ENCODE measurements around the gene PCDHGA11. TPM values are rescaled to one million over a fixed set of nuclear protein-coding genes. Genes with fewer than 3 reads are reported as not detected.

Gene PCDHGA11
- total and polyA plus RNA-seq, 4 donors, result 8.0 to 16.1 (median 14.9) TPM

DNA sequence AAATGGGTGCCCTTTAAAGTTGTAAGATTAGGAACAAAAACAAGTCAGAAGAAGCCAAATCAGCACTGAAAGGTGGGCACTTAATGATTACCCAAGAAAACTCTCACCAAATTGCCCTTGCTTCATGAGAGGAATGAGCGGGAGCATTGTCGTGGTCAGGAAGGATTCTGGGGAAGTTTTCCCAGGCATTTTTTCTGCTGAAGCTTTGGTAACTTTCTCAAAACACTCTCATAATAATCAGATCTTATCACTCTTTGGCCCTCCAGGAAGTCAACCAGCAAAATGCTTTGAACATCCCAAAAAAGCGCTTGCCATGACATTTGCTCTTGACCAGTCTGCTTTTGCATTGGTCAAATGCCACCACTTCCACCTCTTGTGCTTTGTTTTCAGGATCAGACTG, 44.5 kb downstream of the PCDHGA11 start:
- peaks cover 2% of the 10 kb centered on the region for H3K36me3 ChIP-seq (ENCODE audit: control insufficient read depth, insufficient read depth, low read length)
- 100% methylated on average over 1 of the region's 3 CpGs for WGBS (ENCODE audit: insufficient coverage)
- no peaks in the 10 kb centered on the region for H3K9me3 ChIP-seq (ENCODE audit: control insufficient read depth, insufficient read depth, low read length)
- H3K27ac ChIP-seq (ENCODE audit: low read depth, low read length), result no peak overlapping the region
- no peak overlapping the region for H3K4me3 ChIP-seq (ENCODE audit: low read depth, low read length)
- DNase-seq (ENCODE audit: low read depth in 4 of 6, low spot score in 6 of 6), result no peak
- H3K27me3 ChIP-seq (ENCODE audit: control insufficient read depth, insufficient read depth, low read length), result no peaks in the 10 kb centered on the region
- H3K4me1 ChIP-seq (ENCODE audit: control insufficient read depth, insufficient read depth, low read length), result no peaks in the 10 kb centered on the region

Other genes with a start within 250 kb of the PCDHGA11 start
Only the 30 nearest of the 37 such genes appear.
- 10 to 100 TPM in 1 of 2 donors, 1 to 10 TPM in 1; 5.3 to 10.7 TPM for gene PCDHB12, start 212.3 kb upstream of the PCDHGA11 start, total RNA-seq
- gene PCDHB12, start 212.3 kb upstream of the PCDHGA11 start, polyA plus RNA-seq (ENCODE audit: insufficient read length in 2 of 2), result 1 to 10 TPM; 3.3 to 4.9 TPM
- gene PCDHB13, start 207.1 kb upstream of the PCDHGA11 start, total RNA-seq, result 1 to 10 TPM; 4.5 to 8.7 TPM
- gene PCDHB13, start 207.1 kb upstream of the PCDHGA11 start, polyA plus RNA-seq (ENCODE audit: insufficient read length in 2 of 2), result 1 to 10 TPM; 3.8 to 5.0 TPM
- 10 to 100 TPM; 10.4 to 11.9 TPM for gene PCDHB14, start 197.7 kb upstream of the PCDHGA11 start, total RNA-seq
- 10 to 100 TPM; 15.4 to 17.4 TPM for gene PCDHB14, start 197.7 kb upstream of the PCDHGA11 start, polyA plus RNA-seq (ENCODE audit: insufficient read length in 2 of 2)
- gene PCDHB15, start 175.7 kb upstream of the PCDHGA11 start, total RNA-seq, result 10 to 100 TPM; 10.4 to 15.2 TPM
- 10 to 100 TPM; 12.3 to 21.1 TPM for gene PCDHB15, start 175.7 kb upstream of the PCDHGA11 start, polyA plus RNA-seq (ENCODE audit: insufficient read length in 2 of 2)
- under 1 TPM in 1 of 2 donors, not detected in 1; 0.39 TPM for gene SLC25A2, start 117.0 kb upstream of the PCDHGA11 start, total RNA-seq
- gene SLC25A2, start 117.0 kb upstream of the PCDHGA11 start, polyA plus RNA-seq (ENCODE audit: insufficient read length in 2 of 2), result under 1 TPM in 1 of 2 donors, not detected in 1; 0.15 TPM
- 100 to 1,000 TPM in 1 of 2 donors, 10 to 100 TPM in 1; 98.2 to 111 TPM for gene TAF7, start 100.3 kb upstream of the PCDHGA11 start, total RNA-seq
- 100 to 1,000 TPM in 1 of 2 donors, 10 to 100 TPM in 1; 90.1 to 101 TPM for gene TAF7, start 100.3 kb upstream of the PCDHGA11 start, polyA plus RNA-seq (ENCODE audit: insufficient read length in 2 of 2)
- 1 to 10 TPM; 1.4 to 3.0 TPM for gene PCDHGA1, start 90.5 kb upstream of the PCDHGA11 start, total RNA-seq
- gene PCDHGA1, start 90.5 kb upstream of the PCDHGA11 start, polyA plus RNA-seq (ENCODE audit: insufficient read length in 2 of 2), result 1 to 10 TPM; 2.5 to 3.8 TPM
- gene PCDHGA2, start 82.3 kb upstream of the PCDHGA11 start, total RNA-seq, result 10 to 100 TPM in 1 of 2 donors, 1 to 10 TPM in 1; 8.9 to 10.4 TPM
- gene PCDHGA2, start 82.3 kb upstream of the PCDHGA11 start, polyA plus RNA-seq (ENCODE audit: insufficient read length in 2 of 2), result 10 to 100 TPM; 14.0 to 17.7 TPM
- 10 to 100 TPM in 1 of 2 donors, 1 to 10 TPM in 1; 9.2 to 10.5 TPM for gene PCDHGA3, start 77.2 kb upstream of the PCDHGA11 start, total RNA-seq
- gene PCDHGA3, start 77.2 kb upstream of the PCDHGA11 start, polyA plus RNA-seq (ENCODE audit: insufficient read length in 2 of 2), result 10 to 100 TPM; 12.3 to 19.2 TPM
- 1 to 10 TPM; 6.4 to 8.6 TPM for gene PCDHGB1, start 71.0 kb upstream of the PCDHGA11 start, total RNA-seq
- 1 to 10 TPM; 9.8 to 9.9 TPM for gene PCDHGB1, start 71.0 kb upstream of the PCDHGA11 start, polyA plus RNA-seq (ENCODE audit: insufficient read length in 2 of 2)
- 1 to 10 TPM; 7.5 to 8.2 TPM for gene PCDHGA4, start 66.0 kb upstream of the PCDHGA11 start, total RNA-seq
- 1 to 10 TPM; 9.5 to 9.9 TPM for gene PCDHGA4, start 66.0 kb upstream of the PCDHGA11 start, polyA plus RNA-seq (ENCODE audit: insufficient read length in 2 of 2)
- gene PCDHGB2, start 61.1 kb upstream of the PCDHGA11 start, total RNA-seq, result 1 to 10 TPM; 6.3 to 6.7 TPM
- gene PCDHGB2, start 61.1 kb upstream of the PCDHGA11 start, polyA plus RNA-seq (ENCODE audit: insufficient read length in 2 of 2), result 10 to 100 TPM in 1 of 2 donors, 1 to 10 TPM in 1; 9.0 to 14.0 TPM
- 1 to 10 TPM; 7.9 to 8.8 TPM for gene PCDHGA5, start 56.9 kb upstream of the PCDHGA11 start, total RNA-seq
- 10 to 100 TPM; 14.0 to 15.5 TPM for gene PCDHGA5, start 56.9 kb upstream of the PCDHGA11 start, polyA plus RNA-seq (ENCODE audit: insufficient read length in 2 of 2)
- gene PCDHGB3, start 50.8 kb upstream of the PCDHGA11 start, total RNA-seq, result 1 to 10 TPM; 6.0 to 8.3 TPM
- gene PCDHGB3, start 50.8 kb upstream of the PCDHGA11 start, polyA plus RNA-seq (ENCODE audit: insufficient read length in 2 of 2), result 1 to 10 TPM; 7.1 to 8.4 TPM
- gene PCDHGA6, start 47.2 kb upstream of the PCDHGA11 start, total RNA-seq, result 10 to 100 TPM in 1 of 2 donors, 1 to 10 TPM in 1; 8.5 to 12.3 TPM
- 10 to 100 TPM; 18.4 to 19.2 TPM for gene PCDHGA6, start 47.2 kb upstream of the PCDHGA11 start, polyA plus RNA-seq (ENCODE audit: insufficient read length in 2 of 2)
- 1 to 10 TPM; 6.1 to 6.6 TPM for gene PCDHGA7, start 38.3 kb upstream of the PCDHGA11 start, total RNA-seq
- 1 to 10 TPM; 5.2 to 6.7 TPM for gene PCDHGA7, start 38.3 kb upstream of the PCDHGA11 start, polyA plus RNA-seq (ENCODE audit: insufficient read length in 2 of 2)
- gene PCDHGB4, start 33.4 kb upstream of the PCDHGA11 start, total RNA-seq, result 10 to 100 TPM; 12.5 to 14.9 TPM
- 10 to 100 TPM; 10.3 to 16.0 TPM for gene PCDHGB4, start 33.4 kb upstream of the PCDHGA11 start, polyA plus RNA-seq (ENCODE audit: insufficient read length in 2 of 2)
- gene PCDHGA8, start 28.4 kb upstream of the PCDHGA11 start, total RNA-seq, result 1 to 10 TPM; 4.6 to 5.6 TPM
- gene PCDHGA8, start 28.4 kb upstream of the PCDHGA11 start, polyA plus RNA-seq (ENCODE audit: insufficient read length in 2 of 2), result 1 to 10 TPM; 1.9 to 2.1 TPM
- 10 to 100 TPM; 17.5 to 21.5 TPM for gene PCDHGB5, start 23.1 kb upstream of the PCDHGA11 start, total RNA-seq
- 10 to 100 TPM; 22.7 to 33.5 TPM for gene PCDHGB5, start 23.1 kb upstream of the PCDHGA11 start, polyA plus RNA-seq (ENCODE audit: insufficient read length in 2 of 2)
- gene PCDHGA9, start 18.3 kb upstream of the PCDHGA11 start, total RNA-seq, result 10 to 100 TPM; 10.9 TPM
- gene PCDHGA9, start 18.3 kb upstream of the PCDHGA11 start, polyA plus RNA-seq (ENCODE audit: insufficient read length in 2 of 2), result 10 to 100 TPM; 19.2 to 21.4 TPM
- 10 to 100 TPM in 1 of 2 donors, 1 to 10 TPM in 1; 10.0 to 10.6 TPM for gene PCDHGB6, start 13.0 kb upstream of the PCDHGA11 start, total RNA-seq
- gene PCDHGB6, start 13.0 kb upstream of the PCDHGA11 start, polyA plus RNA-seq (ENCODE audit: insufficient read length in 2 of 2), result 10 to 100 TPM; 22.0 to 25.7 TPM
- gene PCDHGA10, start 8.1 kb upstream of the PCDHGA11 start, total RNA-seq, result 10 to 100 TPM; 11.1 to 12.4 TPM
- gene PCDHGA10, start 8.1 kb upstream of the PCDHGA11 start, polyA plus RNA-seq (ENCODE audit: insufficient read length in 2 of 2), result 10 to 100 TPM; 21.1 to 32.4 TPM
- 10 to 100 TPM; 13.7 to 14.3 TPM for gene PCDHGB7, start 3.4 kb upstream of the PCDHGA11 start, total RNA-seq
- gene PCDHGB7, start 3.4 kb upstream of the PCDHGA11 start, polyA plus RNA-seq (ENCODE audit: insufficient read length in 2 of 2), result 10 to 100 TPM; 35.8 to 47.2 TPM
- gene PCDHGA12, start 9.5 kb downstream of the PCDHGA11 start, total RNA-seq, result 10 to 100 TPM in 1 of 2 donors, 1 to 10 TPM in 1; 8.5 to 10.7 TPM
- gene PCDHGA12, start 9.5 kb downstream of the PCDHGA11 start, polyA plus RNA-seq (ENCODE audit: insufficient read length in 2 of 2), result 1 to 10 TPM; 8.1 to 8.3 TPM
- 100 to 1,000 TPM; 114 to 205 TPM for gene PCDHGC3, start 54.9 kb downstream of the PCDHGA11 start, total RNA-seq
- 100 to 1,000 TPM; 603 to 678 TPM for gene PCDHGC3, start 54.9 kb downstream of the PCDHGA11 start, polyA plus RNA-seq (ENCODE audit: insufficient read length in 2 of 2)
- 10 to 100 TPM; 20.0 to 65.5 TPM for gene PCDHGC4, start 64.0 kb downstream of the PCDHGA11 start, total RNA-seq
- 10 to 100 TPM; 90.2 to 91.8 TPM for gene PCDHGC4, start 64.0 kb downstream of the PCDHGA11 start, polyA plus RNA-seq (ENCODE audit: insufficient read length in 2 of 2)
- 1 to 10 TPM; 4.0 to 5.9 TPM for gene PCDHGC5, start 68.0 kb downstream of the PCDHGA11 start, total RNA-seq
- gene PCDHGC5, start 68.0 kb downstream of the PCDHGA11 start, polyA plus RNA-seq (ENCODE audit: insufficient read length in 2 of 2), result 1 to 10 TPM; 5.4 to 6.5 TPM
- gene DIAPH1, start 197.9 kb downstream of the PCDHGA11 start, total RNA-seq, result 10 to 100 TPM; 23.6 to 24.9 TPM
- 10 to 100 TPM; 37.4 to 44.4 TPM for gene DIAPH1, start 197.9 kb downstream of the PCDHGA11 start, polyA plus RNA-seq (ENCODE audit: insufficient read length in 2 of 2)
- 10 to 100 TPM; 56.9 to 70.6 TPM for gene HDAC3, start 215.8 kb downstream of the PCDHGA11 start, total RNA-seq
- gene HDAC3, start 215.8 kb downstream of the PCDHGA11 start, polyA plus RNA-seq (ENCODE audit: insufficient read length in 2 of 2), result 100 to 1,000 TPM in 1 of 2 donors, 10 to 100 TPM in 1; 89.7 to 110 TPM
- 10 to 100 TPM in 1 of 2 donors, 1 to 10 TPM in 1; 7.3 to 22.6 TPM for gene RELL2, start 215.9 kb downstream of the PCDHGA11 start, total RNA-seq
- 10 to 100 TPM; 32.4 to 37.3 TPM for gene RELL2, start 215.9 kb downstream of the PCDHGA11 start, polyA plus RNA-seq (ENCODE audit: insufficient read length in 2 of 2)

Data from spinal cord (tissue), 10 donors.